ENCODE results near the gene DEFB115. TPM values are rescaled to one million over a fixed set of nuclear protein-coding genes. Genes with fewer than 3 reads are reported as not detected.

The DEFB115 gene
- total RNA-seq, 1 experiment from 2014 or later: not detected

DNA sequence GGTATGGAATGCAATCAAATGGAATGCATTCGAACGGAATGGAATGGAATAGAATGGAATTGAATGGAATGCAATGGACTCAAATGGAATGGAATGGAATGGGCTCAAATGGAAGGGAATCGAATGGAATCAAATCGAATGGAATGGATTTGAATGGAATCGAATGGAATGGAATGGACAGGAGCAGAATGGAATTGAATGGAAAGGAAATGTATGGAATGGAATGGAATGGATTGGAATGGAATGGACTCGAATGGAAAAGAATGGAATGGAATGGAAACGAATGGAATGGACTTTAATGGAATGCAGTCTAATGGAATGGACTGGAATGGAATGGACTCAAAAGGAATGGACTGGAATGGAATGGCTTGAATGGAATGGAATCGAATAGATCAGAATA is 18.3 kb upstream of the DEFB115 start:
- Histone ChIP-seq H3K4me3 (ENCODE audit: low read length) (no peak overlapping the region), H3K27ac (ENCODE audit: low read length) (no peak overlapping the region), H3K9ac (ENCODE audit: low read length) (no peak overlapping the region), H3F3A (ENCODE audit: low read length, unreplicated experiment) (no peaks in the 10 kb centered on the region), H3K9me2 (replicated peaks; ENCODE audit: low read length) (no peaks in the 10 kb centered on the region), H3K79me2 (ENCODE audit: low read length) (no peaks in the 10 kb centered on the region), H2AFZ (ENCODE audit: low read length) (no peak overlapping the region), H3K36me3 (ENCODE audit: low read depth, low read length) (no peaks in the 10 kb centered on the region; the same call in 1 of the 2 replicates), H3K9me3 (ENCODE audit: low read length) (peaks cover 90% of the 10 kb centered on the region), H3K4me1 (ENCODE audit: insufficient read depth, low read length) (no peaks in the 10 kb centered on the region), H3K4me2 (ENCODE audit: low read length) (no peak overlapping the region), H3K27me3 (ENCODE audit: low read length) (no peaks in the 10 kb centered on the region), H4K20me1 (ENCODE audit: low read length) (no peaks in the 10 kb centered on the region)
- ATAC-seq (no peak), DNase-seq (no peak)
- TF ChIP-seq, protein P1, sequence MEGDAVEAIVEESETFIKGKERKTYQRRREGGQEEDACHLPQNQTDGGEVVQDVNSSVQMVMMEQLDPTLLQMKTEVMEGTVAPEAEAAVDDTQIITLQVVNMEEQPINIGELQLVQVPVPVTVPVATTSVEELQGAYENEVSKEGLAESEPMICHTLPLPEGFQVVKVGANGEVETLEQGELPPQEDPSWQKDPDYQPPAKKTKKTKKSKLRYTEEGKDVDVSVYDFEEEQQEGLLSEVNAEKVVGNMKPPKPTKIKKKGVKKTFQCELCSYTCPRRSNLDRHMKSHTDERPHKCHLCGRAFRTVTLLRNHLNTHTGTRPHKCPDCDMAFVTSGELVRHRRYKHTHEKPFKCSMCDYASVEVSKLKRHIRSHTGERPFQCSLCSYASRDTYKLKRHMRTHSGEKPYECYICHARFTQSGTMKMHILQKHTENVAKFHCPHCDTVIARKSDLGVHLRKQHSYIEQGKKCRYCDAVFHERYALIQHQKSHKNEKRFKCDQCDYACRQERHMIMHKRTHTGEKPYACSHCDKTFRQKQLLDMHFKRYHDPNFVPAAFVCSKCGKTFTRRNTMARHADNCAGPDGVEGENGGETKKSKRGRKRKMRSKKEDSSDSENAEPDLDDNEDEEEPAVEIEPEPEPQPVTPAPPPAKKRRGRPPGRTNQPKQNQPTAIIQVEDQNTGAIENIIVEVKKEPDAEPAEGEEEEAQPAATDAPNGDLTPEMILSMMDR (conservative IDR thresholded peaks at IDR 0.05; ENCODE audit: low read depth, low read length): no peak
- TF ChIP-seq EZH2phosphoT487 (IDR thresholded peaks at IDR 0.05; ENCODE audit: borderline replicate concordance, low read length) (no peak), EZH2 (IDR thresholded peaks at IDR 0.05; ENCODE audit: low read length, unreplicated experiment) (no peak)
- intact Hi-C loops (cut with micrococcal nuclease): no loop called here
- ChIA-PET POLR2A (ENCODE audit: unreplicated experiment) (no interaction called here), CTCF (no interaction called here)
- no TSS peak for BruUV-seq (replicated peaks)

DNA sequence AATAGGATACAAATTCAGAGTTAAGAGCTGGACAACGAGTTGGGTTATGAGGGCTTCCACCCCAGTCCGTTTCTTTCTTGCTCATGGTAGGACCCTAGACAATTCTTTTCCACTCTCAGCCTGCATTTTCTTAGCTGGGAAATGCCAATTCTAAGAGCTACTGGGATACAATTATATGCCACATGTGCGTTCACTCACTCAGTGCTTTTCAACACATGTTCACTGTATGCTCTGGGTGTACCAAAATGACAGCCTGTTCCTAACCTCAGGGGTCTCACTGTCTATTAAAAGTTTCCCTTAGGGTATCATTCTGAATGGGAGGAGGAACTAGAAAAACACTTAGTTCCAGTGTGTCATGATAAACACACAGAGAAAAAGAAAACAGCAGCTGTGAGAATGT is 505 bp upstream of the DEFB115 start:
- BruUV-seq (replicated peaks): no TSS peak
- no peak overlapping the region for H3K9ac ChIP-seq (ENCODE audit: low read length)
- no peaks in the 10 kb centered on the region for H3K9me3 ChIP-seq (ENCODE audit: low read length)
- no peaks in the 10 kb centered on the region for H3K79me2 ChIP-seq (ENCODE audit: low read length)
- no peaks in the 10 kb centered on the region for H3K4me1 ChIP-seq (ENCODE audit: insufficient read depth, low read length)
- POLR2A ChIA-PET (ENCODE audit: unreplicated experiment): no interaction called here
- ATAC-seq (no peak), DNase-seq (no peak)
- no peak overlapping the region for H3K27ac ChIP-seq (ENCODE audit: low read length)
- intact Hi-C loops (cut with micrococcal nuclease): no loop called here
- no peaks in the 10 kb centered on the region for H3F3A ChIP-seq (ENCODE audit: low read length, unreplicated experiment)
- no peak overlapping the region for H3K4me2 ChIP-seq (ENCODE audit: low read length)
- H3K36me3 ChIP-seq (ENCODE audit: low read depth, low read length): no peaks in the 10 kb centered on the region
- TF ChIP-seq EZH2phosphoT487 (IDR thresholded peaks at IDR 0.05; ENCODE audit: borderline replicate concordance, low read length) (no peak), EZH2 (IDR thresholded peaks at IDR 0.05; ENCODE audit: low read length, unreplicated experiment) (no peak)
- TF ChIP-seq, protein P1 (conservative IDR thresholded peaks at IDR 0.05; ENCODE audit: low read depth, low read length): no peak
- H3K9me2 ChIP-seq (replicated peaks; ENCODE audit: low read length): no peaks in the 10 kb centered on the region
- H4K20me1 ChIP-seq (ENCODE audit: low read length): no peaks in the 10 kb centered on the region
- no peaks in the 10 kb centered on the region for H3K27me3 ChIP-seq (ENCODE audit: low read length)
- no peak overlapping the region for H3K4me3 ChIP-seq (ENCODE audit: low read length)
- CTCF ChIA-PET: no interaction called here
- H2AFZ ChIP-seq (ENCODE audit: low read length): no peak overlapping the region

DNA sequence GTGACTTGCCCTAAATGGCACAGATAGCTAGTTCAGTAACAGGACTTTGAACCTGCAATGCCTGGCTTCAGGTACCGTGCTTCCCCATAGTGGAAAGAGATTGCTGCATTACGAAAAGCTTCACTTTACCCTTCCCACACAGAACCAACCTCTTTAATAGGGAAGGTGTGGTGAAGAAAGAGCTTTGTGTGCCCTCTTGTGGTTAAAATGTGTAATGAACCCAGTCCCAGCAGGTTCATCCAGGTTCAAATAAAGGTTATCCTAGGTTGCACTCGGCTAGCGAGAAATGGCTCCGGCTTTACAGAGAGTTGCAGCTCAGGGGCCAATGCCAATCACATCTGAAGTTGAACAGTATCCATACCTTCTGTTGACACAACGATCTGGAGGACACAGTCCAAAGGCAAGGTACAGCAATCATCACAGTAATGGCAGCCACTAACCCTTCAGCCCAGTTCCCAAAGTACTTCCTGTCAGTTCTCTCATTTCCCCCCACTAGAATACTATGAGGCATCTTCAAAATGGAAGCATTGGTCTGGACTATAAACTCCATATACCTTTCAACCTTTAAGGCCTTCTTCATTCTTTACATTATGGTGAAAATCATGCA is 3.0 kb downstream of the DEFB115 start:
- peak; percentile 33; the same call in 1 of the 2 replicates for ATAC-seq
- Histone ChIP-seq H3K9me2 (replicated peaks; ENCODE audit: low read length) (no peaks in the 10 kb centered on the region), H3K9me3 (ENCODE audit: low read length) (no peaks in the 10 kb centered on the region), H3F3A (ENCODE audit: low read length, unreplicated experiment) (no peaks in the 10 kb centered on the region), H3K9ac (ENCODE audit: low read length) (no peak overlapping the region), H3K4me3 (ENCODE audit: low read length) (no peak overlapping the region), H3K27me3 (ENCODE audit: low read length) (no peaks in the 10 kb centered on the region), H4K20me1 (ENCODE audit: low read length) (no peaks in the 10 kb centered on the region), H3K4me2 (ENCODE audit: low read length) (no peak overlapping the region), H3K79me2 (ENCODE audit: low read length) (no peaks in the 10 kb centered on the region), H3K27ac (ENCODE audit: low read length) (no peak overlapping the region), H3K4me1 (ENCODE audit: insufficient read depth, low read length) (no peaks in the 10 kb centered on the region), H3K36me3 (ENCODE audit: low read depth, low read length) (no peaks in the 10 kb centered on the region), H2AFZ (ENCODE audit: low read length) (no peak overlapping the region)
- POLR2A ChIA-PET (ENCODE audit: unreplicated experiment): no interaction called here
- BruUV-seq (replicated peaks): no TSS peak
- CTCF ChIA-PET: interaction anchor here (0.6 kb wide), 1 partner anchor 1817 kb away, joined by 3 read pairs; no protein-coding TSS in a partner anchor
- TF ChIP-seq EZH2phosphoT487 (IDR thresholded peaks at IDR 0.05; ENCODE audit: borderline replicate concordance, low read length): no peak
- TF ChIP-seq, protein P1 (conservative IDR thresholded peaks at IDR 0.05; ENCODE audit: low read depth, low read length): peak; percentile 70
- DNase-seq: peak; percentile 49
- intact Hi-C loops (cut with micrococcal nuclease): no loop called here

Measured in PC-3 (cell line).